Jurkat, Clone E6-1 (cell line): ENCODE measurements around the gene CCDC92B.
A peak's percentile ranks its signal among the peaks of the same experiment; 100 is the strongest.

Experiments
- DNase-seq: peaks from one replicate; pipeline ENCODE4 v3.0.0-alpha.2; 2011; ENCODE audit warnings: low read depth, low spot score
- H3K4me3 ChIP-seq: 2 replicates; pipeline ENCODE4 v1.5.1; 2011; ENCODE audit warnings: mild to moderate bottlenecking, low read length, control low read depth, moderate library complexity

Gene CCDC92B

DNA sequence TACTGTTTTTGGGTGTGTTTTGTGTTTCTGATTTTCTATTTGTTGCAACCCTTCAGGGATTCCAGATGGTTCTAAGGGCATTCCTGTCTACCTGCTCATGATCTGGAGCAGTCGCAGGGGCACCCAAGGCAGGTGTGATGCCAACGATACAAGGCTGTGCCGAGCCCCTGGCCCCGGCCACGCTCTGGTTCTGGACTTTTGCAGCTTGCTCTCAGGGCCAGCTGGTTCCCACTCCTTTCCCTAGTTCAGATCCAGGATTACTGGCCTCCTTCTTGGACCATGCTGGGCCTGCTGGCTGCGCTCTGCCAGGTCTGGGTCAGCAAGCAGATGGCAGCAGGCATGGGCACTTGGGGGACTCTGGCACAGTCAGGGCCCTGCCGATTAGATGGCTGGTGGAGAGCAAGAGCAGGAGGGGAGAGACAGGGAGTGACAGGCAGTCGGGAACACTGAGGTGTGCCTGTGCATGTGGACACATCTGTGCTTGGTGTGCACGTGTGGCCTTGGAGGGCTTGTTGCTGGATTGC, 31.5 kb upstream of the CCDC92B start:
- H3K4me3 ChIP-seq: no peak overlapping the region
- no peak for DNase-seq

DNA sequence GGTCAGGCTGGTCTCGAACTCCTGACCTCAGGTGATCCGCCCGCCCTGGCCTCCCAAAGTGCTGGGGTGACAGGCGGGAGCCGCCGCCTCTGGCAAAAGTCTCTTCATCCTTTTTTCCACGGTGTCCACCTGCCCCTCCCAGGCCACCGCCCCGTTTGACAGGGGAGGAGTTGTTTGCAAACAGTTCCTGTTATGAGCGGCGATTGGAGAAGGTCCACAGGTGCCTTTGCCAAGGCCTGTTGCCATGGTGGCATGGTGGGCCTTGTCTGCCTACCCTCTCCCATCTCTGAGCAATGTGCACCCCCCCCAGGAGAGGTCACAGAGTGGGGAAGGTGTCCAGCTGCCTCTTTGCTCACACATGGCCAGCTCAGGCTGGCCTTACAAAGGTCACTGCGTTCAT, 30.8 kb upstream of the CCDC92B start:
- no peak for DNase-seq

DNA sequence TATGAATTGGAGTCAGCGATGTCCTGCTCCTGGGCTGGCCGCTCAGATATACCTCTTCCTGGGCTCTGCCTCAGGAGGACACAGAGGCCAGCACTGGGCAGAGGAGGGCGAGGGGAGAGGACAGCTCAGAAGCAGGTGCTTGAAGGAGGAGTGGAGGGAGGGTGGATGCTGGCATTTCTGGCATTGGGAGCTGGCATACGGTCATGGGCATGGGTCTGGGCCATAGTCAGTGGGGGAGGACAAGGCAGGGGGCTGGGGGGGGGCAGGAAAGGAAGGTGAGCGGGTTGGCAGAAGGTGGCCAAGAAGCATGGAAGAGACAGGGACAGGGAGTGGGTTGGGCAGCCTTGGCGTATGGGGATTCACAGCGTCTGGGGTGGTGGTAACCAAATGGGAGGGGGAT, 30.1 kb upstream of the CCDC92B start:
- no peak overlapping the region for H3K4me3 ChIP-seq
- DNase-seq: no peak

More for the DNA sequence above, 30.8 kb upstream of the CCDC92B start:
- H3K4me3 ChIP-seq: no peak overlapping the region

DNA sequence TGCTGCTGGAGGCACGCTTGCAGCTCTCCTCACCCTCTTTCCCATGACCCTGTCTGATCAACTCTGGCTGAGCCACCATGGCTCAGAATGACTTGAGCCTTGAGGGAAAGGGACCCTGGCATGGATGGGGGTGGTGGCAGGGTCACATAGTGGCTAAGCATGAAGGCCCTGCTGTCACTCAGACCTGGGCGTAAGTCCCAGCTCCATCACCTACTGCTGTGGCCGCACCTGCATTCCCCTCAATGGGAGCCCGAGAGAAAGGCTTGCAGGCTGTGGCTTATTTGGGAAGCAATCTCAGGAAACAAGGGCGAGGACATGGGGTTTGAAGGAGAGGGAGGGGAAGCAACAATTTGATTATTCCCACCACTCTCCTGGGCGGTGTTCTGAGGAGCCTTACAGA, 29.0 kb upstream of the CCDC92B start:
- H3K4me3 ChIP-seq: no peak overlapping the region
- no peak for DNase-seq

DNA sequence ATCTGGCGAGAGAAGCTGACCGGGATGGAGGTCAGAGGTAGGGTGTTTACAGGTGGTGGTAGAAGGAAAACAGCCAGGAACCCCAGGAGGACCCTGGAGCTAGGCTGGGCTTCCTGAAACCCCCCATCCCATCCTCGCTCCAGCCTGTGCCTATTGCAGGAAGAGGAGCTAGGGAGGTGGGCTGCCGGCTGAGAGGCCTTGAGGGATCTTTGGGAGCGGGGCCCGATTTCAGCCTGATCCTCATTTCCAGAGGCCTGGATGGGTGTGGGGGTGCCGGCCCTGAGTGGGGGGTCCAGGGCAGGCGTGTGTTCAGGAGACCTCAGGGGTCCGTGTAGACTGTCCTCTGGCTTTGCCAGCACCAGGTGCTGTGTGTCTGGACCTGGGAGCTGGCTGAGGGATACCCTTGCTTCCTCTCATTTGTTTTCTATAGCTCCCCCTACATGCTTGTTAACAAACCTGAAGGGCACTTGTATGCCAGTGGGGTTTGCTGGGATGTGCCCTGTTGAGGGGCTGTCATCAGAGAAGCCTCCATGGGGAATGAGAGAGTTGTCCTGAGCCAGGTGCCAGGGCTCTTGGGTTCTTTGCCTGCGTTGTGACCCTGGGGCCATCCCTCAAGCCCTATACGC, 27.9 kb upstream of the CCDC92B start:
- DNase-seq: no peak
- H3K4me3 ChIP-seq: peak overlapping the region; percentile 65

DNA sequence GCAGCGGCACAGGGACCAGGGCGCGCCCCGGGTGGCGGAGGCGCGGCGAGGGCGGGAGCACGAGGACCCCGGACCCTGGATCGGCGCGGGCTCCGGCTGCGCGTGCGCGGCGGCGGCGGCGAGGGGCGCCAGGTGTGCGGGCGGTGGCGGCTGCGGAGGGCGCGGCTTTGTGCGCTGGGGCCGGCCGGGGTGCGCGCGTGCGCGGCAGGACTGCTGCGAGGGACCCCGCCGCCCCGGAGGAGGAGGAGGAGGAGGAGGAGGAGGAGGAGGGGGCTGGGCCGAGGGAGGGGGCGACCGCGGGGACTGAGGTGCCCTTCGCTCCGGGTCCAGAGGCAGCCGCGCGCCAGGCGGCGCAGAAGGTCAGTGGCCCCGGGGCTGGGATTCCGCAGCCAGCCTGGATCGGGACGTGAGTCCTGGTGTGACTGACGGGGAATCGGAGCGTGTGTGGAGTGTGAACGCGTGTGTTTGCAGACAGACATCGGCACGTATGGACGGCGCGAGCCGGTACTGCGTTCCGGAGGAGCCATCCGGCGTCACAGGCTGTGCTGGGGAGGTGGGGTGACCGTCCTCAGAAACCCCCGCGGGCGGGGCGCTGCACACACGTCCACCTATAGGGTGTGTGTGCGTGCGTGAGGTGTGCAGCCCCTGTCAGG, 27.3 kb upstream of the CCDC92B start:
- peak overlapping the region; percentile 65 for H3K4me3 ChIP-seq

DNA sequence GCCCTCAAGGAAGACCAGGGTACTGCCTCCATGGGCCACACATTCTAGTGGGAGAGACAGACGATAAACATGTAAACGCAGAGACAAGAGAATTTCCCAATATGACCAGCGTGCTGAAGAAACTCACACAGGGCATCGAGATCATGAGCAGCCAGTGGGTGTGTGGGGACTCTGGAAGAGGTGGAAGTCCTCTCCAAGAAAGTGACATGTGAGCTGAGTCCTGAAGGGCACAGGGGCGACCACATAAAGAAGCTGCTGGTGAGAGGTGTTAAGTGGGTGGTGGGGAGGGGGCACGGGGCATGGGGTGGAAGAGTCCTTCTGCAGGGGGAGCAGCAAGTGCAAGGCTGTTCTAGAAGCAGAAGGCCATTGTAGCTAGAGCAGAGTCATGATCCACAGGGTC, 25.8 kb upstream of the CCDC92B start:
- H3K4me3 ChIP-seq: no peak overlapping the region
- DNase-seq: no peak

More for the DNA sequence above, 27.3 kb upstream of the CCDC92B start:
- no peak for DNase-seq

DNA sequence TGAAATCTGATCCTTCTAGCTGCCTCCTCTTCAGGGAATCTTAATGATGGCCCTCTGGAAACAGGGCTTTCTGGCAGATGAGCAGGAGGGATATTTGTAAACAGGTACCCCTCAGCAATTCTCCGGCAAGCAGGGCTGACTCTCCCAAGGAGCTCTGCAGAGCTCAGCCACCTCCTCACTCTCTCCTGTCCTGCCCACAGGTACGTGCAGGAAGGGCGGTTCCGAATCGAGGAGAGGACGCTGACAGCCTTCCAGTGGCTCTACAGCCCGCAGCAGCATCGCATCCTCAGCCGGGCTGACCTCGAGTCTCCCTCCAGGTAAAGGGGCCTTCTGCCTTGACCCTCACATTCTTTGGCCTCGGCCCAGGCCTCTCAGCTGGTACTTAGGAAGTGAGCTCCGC, 20.7 kb upstream of the CCDC92B start:
- H3K4me3 ChIP-seq: no peak overlapping the region
- no peak for DNase-seq

DNA sequence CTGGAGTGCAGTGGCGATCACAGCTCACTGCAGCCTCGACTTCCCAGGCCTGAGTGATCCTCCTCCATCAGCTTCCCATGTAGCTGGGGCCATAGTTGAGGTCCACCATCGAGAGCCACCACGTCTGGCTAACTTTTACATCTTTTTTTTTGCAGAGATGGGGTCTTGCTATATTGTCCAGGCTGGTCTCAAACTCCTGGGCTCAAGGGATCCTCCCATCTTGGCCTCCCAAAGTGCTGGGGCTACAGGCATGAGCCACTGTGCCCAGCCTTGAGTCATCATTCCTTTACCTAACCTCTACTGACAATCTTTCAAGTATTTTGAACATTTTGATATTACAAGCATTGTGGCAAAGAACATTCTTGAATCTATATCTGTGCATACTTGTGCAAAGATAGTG, 9.4 kb upstream of the CCDC92B start:
- no peak overlapping the region for H3K4me3 ChIP-seq
- no peak for DNase-seq

DNA sequence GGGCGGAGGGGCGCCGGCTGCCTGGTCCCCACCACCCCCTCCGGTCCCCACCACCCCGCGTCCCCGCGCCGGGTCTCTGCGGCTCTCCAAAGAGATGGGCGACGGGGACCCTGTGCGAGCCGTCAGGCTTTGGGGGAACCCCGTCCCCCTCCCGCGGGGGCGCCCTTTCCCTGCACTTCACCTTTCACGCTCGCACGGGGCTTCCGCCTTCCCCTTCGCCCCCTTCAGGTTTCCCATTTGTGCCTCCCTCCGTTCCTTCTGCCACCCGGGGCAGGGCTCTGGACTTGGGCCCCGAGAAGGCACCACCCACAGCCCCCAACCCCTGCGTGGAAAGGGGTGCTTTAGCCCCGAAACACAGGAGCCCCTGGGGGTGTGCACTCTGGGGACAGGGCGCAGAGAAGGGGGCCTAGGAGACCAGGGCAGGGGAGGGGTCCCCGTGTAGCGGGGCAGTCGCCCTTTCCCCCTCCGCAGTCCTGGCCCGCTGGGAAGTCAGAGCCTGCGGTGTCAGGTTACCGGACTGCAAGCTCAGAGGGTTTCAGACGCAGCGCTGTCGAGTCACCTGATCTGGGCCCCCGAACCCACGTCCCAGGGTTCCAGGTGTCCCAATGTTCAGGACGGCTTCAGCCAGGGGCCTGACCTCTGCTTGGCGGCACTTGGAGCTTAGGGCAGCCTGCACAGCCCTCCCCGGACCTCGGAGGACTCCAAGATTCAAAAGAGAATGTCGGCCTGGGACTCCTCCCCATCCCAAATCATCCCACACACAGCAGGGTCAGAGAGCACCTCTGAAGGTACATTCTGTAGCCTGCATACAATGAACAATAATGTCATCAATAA, 6.7 kb upstream of the CCDC92B start:
- no peak for DNase-seq

DNA sequence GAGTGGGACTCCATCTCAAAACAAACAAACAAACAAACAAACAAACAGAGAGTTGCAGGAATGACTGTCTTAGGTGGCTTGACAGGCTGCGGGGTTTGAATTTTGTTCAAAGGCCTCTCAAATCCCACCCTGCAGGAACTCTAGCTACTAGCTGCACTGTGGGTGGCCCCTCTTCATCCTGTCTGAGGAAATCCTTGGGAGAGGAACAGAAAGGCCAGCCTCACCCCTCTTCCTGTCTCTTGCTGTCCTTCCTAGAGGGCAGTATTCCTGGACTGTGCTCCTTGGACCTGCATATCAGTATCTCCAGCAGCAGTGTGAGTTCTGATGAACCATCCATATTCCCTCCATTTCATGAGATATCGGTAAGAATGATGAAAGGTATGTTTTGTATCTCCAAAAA, 2.0 kb upstream of the CCDC92B start:
- DNase-seq: no peak
- H3K4me3 ChIP-seq: no peak overlapping the region

More for the DNA sequence above, 6.7 kb upstream of the CCDC92B start:
- H3K4me3 ChIP-seq: no peak overlapping the region

DNA sequence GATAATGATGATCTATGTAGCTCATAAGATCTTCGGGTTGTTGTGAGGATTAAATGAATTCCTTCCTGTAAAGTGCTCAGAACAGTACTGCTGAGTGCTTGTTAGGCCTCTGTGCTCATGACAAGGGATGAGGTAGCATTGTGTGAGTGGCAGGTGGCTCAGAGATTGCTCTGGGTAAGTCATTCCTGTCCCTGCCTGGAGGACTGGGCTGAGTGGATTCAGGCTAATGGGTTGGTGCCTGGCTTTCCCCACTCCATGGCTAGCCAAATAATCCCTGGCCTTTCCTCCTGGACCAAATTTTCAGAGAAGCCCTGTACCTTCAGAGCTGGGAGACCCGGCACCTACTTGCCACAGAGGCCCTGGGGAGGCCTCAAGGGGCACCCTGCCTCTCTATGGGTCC, 1.3 kb upstream of the CCDC92B start:
- H3K4me3 ChIP-seq: no peak overlapping the region
- DNase-seq: no peak

DNA sequence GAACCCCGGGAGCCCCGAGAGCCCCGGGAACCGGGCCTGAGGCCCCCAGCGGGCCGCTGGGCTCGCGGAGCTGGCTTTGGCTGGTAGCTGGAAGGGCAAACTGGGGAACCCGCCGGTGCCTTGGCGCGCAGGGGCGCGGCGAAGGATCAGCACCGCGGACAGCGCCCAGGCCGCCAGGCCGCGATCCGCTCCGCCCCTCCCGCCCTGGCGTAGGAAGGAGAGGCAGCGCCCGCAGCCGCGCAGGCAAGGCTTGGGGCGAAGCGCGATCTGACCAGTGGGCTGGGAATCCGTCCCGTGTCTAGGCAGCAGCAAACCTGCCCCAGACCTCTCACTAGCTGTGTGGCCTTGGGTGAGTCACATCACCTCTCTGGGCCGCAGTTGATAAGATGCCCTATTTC, 331 bp upstream of the CCDC92B start:
- DNase-seq: peak; percentile 40
- H3K4me3 ChIP-seq: no peak overlapping the region

DNA sequence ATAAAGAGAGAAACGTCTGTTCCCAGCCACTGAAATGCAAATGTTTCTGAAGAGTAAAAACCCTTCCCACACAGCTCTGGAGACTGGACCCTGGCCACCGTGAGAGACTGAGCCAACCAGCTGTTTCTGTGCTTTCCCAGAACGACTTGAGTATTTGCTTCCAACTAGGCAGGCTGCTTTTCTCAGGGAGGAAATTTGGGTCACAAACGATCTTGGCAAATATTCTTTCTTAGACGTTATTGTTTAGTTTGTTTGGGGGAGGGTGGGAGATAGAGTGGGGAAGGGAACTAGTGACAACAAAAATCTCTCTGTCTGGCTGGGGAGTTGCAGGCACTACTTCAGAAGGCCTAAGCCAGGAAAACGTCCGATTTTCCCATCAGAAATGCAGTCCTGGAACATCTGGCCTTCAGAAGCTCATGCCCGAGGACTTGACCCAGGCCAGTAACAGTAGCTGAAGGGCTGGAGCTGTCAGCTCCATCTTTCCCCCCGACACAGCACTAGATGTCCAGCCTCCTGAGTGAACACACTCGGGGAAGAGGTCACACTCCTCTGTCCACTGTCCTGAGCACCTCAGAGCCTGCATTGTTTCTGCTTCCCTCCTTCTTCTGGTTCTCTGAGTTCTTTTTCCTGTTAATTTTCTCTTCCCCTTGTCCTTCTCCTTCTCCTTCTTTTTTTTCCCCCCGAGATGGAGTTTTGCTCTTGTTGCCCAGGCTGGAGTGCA, 4.0 kb downstream of the CCDC92B start:
- DNase-seq: no peak
- H3K4me3 ChIP-seq: no peak overlapping the region

DNA sequence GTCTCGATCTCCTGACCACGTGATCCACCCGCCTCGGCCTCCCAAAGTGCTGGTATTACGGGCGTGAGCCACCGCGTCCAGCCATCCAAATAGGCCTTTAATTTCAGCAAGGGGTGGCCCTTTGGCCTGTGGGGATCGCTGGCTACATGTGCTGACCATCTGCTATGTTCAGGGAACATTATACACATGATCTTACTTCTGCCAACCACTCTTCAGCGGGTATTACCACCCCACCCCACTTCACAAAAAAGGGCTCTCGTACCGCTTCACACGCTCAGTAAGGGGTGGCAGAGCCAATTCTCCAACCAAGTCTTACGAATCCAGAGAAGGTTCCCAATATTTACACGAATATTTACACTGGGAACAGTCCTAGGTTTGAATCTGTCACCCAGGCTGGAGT, 11.8 kb downstream of the CCDC92B start:
- no peak for DNase-seq
- H3K4me3 ChIP-seq: no peak overlapping the region

DNA sequence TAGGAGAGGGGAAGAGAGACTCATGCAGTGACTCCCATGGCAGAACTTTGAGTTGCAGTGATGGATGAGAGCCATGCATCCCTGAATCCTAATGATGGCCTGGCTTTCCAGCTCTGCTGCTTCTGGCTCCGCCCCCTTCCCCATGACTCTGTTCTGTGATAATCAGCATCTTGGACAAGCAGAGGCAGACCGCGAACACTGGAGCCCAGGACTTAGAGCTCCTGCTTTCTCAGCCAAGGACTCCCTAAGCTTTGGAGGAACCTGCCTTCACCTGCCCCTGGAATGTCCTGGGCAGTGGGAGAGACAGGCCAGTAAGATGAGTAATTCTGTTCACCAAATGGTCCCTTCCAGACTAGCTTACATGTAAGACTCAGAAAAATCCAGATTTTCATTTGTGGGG, 12.5 kb downstream of the CCDC92B start:
- no peak for DNase-seq
- H3K4me3 ChIP-seq: no peak overlapping the region

DNA sequence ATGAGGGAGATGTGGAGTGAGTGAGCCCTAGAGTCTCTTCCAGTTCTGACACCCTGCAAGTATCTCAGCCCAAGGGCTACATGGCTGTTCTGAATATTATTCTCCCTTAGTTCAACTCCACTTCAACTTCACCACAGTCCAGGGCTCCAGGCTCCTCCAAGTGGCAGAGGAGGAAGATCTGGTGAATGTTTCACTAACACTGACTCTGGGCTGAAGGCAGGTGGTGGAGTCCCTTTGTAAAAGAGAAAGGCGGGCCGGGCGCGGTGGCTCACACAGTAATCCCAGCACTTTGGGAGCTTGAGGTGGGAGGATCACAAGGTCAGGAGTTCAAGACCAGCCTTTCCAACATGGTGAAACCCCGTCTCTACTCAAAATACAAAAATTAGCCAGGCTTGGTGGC, 13.6 kb downstream of the CCDC92B start:
- no peak for DNase-seq
- no peak overlapping the region for H3K4me3 ChIP-seq

DNA sequence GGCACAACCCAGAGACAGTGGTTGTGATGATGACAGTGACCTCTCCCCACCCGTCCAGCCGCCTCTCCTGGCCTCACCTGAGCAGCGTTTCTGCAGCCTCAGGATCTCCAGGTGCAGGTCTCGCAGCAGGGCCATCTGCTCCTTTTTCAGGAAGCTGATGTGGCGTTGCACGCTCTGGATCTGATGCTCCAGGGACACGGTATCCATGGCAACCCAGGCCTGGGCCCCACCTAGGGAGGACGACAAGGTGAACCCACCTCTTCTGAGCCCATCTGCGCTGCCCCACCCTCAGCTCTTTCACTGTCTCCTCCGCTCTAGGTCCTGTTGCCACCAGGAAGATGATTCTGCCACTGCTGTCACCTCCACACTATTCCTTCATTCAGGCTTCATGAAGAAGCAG, 14.5 kb downstream of the CCDC92B start:
- DNase-seq: no peak
- H3K4me3 ChIP-seq: no peak overlapping the region

DNA sequence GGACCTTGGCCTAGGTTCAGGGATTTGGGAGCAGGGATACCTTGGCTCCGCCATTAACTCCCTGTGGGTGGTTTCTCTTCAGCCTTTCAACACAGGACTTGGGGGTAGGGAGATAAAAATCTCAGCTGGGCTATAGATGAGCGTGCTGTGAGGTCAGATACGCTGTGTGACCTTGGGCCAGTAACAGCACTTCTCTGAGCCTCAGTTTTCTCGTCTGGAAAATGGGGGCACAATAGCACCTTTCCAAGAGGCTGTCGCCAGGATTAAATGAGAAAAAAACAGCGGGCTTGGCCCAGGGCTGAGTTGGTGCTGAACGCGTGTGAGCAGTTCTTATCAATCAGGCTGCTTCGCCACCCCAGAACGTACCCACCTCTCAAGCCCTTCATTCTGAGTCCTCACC, 17.6 kb downstream of the CCDC92B start:
- H3K4me3 ChIP-seq: no peak overlapping the region
- DNase-seq: no peak
